Cardiac muscle cell (in vitro differentiated cells and primary cell): ENCODE results near the gene SMARCC2. TPM values are rescaled to one million over a fixed set of nuclear protein-coding genes. Genes with fewer than 3 reads are reported as not detected.
A peak's percentile ranks its signal among the peaks of the same experiment; 100 is the strongest.
"Not testable (repeated sequence)": the region's sequence is repeated elsewhere in the genome, so short reads cannot be mapped to it uniquely, and the experiment has no call there.

Experiments used
- DNase-seq, 2 donors: peaks; one replicate each; pipeline versions ENCODE4 v3.0.0 to v3.0.0-alpha.2; 2010 to 2017; ENCODE audit warnings: low read depth in 1 of 2, low spot score in 1 of 2
- H3K27ac ChIP-seq: fragments of 200-600 bp; sonication (generic); 2 replicates; pipeline ENCODE4 v1.5.1; 2016
- H3K27me3 ChIP-seq: fragments of 200-600 bp; sonication (generic); 2 replicates; pipeline ENCODE4 v1.6.0; 2016; ENCODE audit warnings: control low read depth
- H3K36me3 ChIP-seq: fragments of 200-600 bp; sonication (generic); 2 replicates; pipeline ENCODE4 v1.5.1; 2016; ENCODE audit warnings: control low read depth
- H3K4me1 ChIP-seq: fragments of 200-600 bp; sonication (generic); 2 replicates; pipeline ENCODE4 v1.8.1; 2017; ENCODE audit warnings: low read depth, mild to moderate bottlenecking, mixed run types
- H3K4me3 ChIP-seq: fragments of 200-600 bp; sonication (generic); 2 replicates; pipeline ENCODE4 v1.5.1; 2016; ENCODE audit warnings: mild to moderate bottlenecking
- H3K9me3 ChIP-seq: fragments of 200-600 bp; sonication (generic); 2 replicates; pipeline ENCODE4 v1.5.1; 2017; ENCODE audit warnings: low read depth, mild to moderate bottlenecking, control low read depth
- CTCF ChIP-seq: IDR thresholded peaks from 2 replicates; pipeline ENCODE4 v1.5.1; 2012; ENCODE audit warnings: low read depth, mild to moderate bottlenecking, low read length
- polyA plus RNA-seq: library from polyadenylated mRNA; unstranded; fragments of >200 nt; fragmentation: Nextera tagmentation; extraction: Ambion mirVana; gene quantifications from 2 replicates; pipeline ENCODE4 v1.2.1, GENCODE V29; 2016
- total RNA-seq: library from RNA; depleted of rRNA; stranded (reverse); fragments of >200 nt; gene quantifications from 2 replicates; pipeline ENCODE4 v1.2.3, GENCODE V29; 2016

Gene SMARCC2
- total and polyA plus RNA-seq, 2 experiments from 2014 or later = 79.6 to 94.2 TPM

- peak; percentile 59 for TF ChIP-seq CTCF
- H3K4me1 ChIP-seq = peaks cover 28% of the 10 kb centered on the region
- H3K27ac ChIP-seq = peak within 1 kb of the TSS; percentile 96
- no peaks in the 10 kb centered on the region for H3K9me3 ChIP-seq
- H3K36me3 ChIP-seq = peaks cover 3% of the 10 kb centered on the region
- peak within 1 kb of the TSS; percentile 93 for H3K4me3 ChIP-seq
- DNase-seq = peak; percentile 99
- no peaks in the 10 kb centered on the region for H3K27me3 ChIP-seq
Measured at GRCh38 chr12:56117778-56118687, 71.2 kb downstream of the SMARCC2 start, which contains the start of gene ZC3H10. TSS of gene ZC3H10 (plus strand) at chr12:56118266. CDS start at chr12:56120563, 2,297 bp downstream.

DNA sequence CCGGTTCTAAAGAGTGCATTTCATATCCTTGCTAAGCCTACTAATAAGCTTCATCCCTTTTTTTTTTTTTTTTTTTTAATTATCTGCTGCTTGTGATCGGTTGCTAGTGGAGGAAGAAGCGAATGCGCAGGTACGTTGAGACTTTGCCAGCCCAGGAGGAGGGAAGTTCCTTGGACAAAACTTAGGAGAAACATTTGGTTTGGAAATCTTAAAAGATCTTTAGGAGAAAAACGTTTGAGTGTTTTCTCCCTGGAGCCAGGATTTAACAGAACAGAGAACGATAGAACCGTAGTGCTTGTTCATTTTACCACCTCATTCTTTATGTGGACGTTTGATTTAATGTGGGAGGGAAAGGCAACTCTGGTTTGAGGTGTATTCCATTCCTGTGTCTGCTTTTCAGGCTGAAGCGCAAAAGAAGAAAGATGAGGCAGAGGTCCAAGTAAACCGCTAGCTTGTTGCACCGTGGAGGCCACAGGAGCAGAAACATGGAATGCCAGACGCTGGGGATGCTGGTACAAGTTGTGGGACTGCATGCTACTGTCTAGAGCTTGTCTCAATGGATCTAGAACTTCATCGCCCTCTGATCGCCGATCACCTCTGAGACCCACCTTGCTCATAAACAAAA lies 72.1 kb downstream of the SMARCC2 start:
- not testable (repeated sequence) for H3K36me3 ChIP-seq, H3K9me3 ChIP-seq, H3K27me3 ChIP-seq, DNase-seq
- peaks cover 20% of the 10 kb centered on the region for H3K4me1 ChIP-seq
- peak overlapping the region; percentile 96 for H3K27ac ChIP-seq
- peak overlapping the region; percentile 93 for H3K4me3 ChIP-seq

DNA sequence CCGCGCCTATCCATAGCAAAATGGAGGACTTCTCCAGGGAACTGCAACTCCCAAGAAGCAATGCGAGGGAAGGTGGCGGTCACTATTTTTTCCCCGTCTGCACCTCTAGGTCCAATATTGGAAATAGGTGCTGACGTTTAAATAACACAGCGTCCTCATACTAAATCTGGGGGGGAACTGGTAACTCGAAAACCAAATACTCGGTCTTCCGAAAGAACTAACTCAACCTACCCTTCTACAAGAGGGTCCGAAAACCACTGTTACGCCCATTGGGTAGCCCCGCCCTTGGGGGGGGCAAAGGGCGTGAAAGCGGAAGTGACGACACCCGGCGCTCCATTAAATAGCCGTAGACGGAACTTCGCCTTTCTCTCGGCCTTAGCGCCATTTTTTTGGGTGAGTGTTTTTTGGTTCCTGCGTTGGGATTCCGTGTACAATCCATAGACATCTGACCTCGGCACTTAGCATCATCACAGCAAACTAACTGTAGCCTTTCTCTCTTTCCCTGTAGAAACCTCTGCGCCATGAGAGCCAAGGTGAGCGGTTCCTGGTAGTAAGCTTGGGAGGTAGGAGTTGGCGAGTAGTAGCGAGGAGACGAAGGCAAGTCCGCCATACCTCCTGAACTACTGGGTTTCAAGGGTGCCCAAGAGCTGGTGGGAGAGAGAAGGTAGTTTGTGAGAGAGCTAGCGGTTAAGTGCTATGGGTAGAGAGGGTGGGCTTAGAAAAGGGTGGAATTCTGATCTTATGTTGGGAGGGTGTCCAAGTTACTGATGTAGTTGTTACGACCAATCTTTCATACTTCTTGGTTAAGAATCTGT lies 72.8 kb downstream of the SMARCC2 start, which contains the start of gene RPL41:
Gene RPL41 (plus strand): TSS at position 367 of the 815 bp plus-strand sequence.
- Histone ChIP-seq H3K4me1 (peaks cover 16% of the 10 kb centered on the region), H3K4me3 (peak within 1 kb of the TSS; percentile 93), H3K9me3 (no peaks in the 10 kb centered on the region), H3K27ac (peak within 1 kb of the TSS; percentile 96), H3K36me3 (peaks cover 14% of the 10 kb centered on the region), H3K27me3 (no peaks in the 10 kb centered on the region)
- peak; percentile 95 to 97 for DNase-seq
- no peak for TF ChIP-seq CTCF

DNA sequence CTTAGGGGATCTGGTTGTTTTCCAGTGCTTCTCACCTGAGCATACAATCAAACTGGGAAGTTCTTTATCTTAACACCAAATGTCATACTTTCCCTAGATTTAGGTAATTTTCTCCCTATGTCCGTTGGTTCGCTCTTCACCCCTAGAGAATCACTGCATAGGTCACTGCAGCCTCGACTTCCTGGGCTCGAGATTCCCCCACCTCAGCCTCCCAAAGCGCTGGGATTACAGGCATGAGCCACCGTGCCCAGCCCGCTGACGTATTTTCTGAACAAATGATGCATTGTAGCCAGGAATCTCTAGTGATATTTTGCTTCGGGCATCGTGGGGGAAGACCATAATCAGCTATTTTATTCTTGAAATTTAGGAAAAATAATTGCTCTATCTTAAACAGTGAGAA lies 74.0 kb downstream of the SMARCC2 start:
- peak in 1 of 2 donors; percentile 57 for DNase-seq
- Histone ChIP-seq H3K4me1 (peaks cover 15% of the 10 kb centered on the region), H3K36me3 (peaks cover 26% of the 10 kb centered on the region), H3K9me3 (no peaks in the 10 kb centered on the region), H3K4me3 (peak overlapping the region; percentile 93), H3K27me3 (no peaks in the 10 kb centered on the region), H3K27ac (no peak overlapping the region)
- TF ChIP-seq CTCF = no peak

DNA sequence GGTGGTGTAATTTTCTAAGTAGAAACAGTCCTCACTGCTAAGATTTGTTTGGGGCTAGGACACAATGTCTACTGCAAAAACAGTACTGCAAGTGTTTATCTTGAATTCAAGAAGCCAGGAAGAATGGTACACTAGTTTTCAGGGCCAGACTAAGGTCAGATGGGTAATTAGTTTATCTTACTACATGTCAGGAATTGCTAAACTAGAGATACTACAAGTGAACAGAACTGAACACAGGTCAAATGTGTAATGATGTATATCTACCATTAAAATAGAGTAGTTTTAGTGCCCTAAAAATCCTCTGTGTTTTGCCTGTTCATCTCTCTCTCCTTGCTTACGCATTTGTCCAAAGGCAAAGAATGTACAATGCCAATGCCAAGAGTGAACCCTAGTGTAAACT lies 75.2 kb downstream of the SMARCC2 start:
- Histone ChIP-seq H3K9me3 (no peaks in the 10 kb centered on the region), H3K36me3 (peaks cover 32% of the 10 kb centered on the region), H3K4me3 (no peak overlapping the region), H3K27ac (no peak overlapping the region), H3K4me1 (peaks cover 5% of the 10 kb centered on the region), H3K27me3 (no peaks in the 10 kb centered on the region)
- no peak for TF ChIP-seq CTCF
- no peak for DNase-seq

Other genes starting within 250 kb of the SMARCC2 start
- 9.0 and 11.3 TPM in 2 replicates for gene PMEL, start 223.4 kb downstream of the SMARCC2 start, total RNA-seq
- gene PMEL, start 223.4 kb downstream of the SMARCC2 start, polyA plus RNA-seq = 15.5 and 15.7 TPM in 2 replicates
- gene CDK2, start 222.7 kb downstream of the SMARCC2 start, total RNA-seq = 31.3 and 31.4 TPM in 2 replicates
- gene CDK2, start 222.7 kb downstream of the SMARCC2 start, polyA plus RNA-seq = 33.9 and 40.8 TPM in 2 replicates
- gene RAB5B, start 215.4 kb downstream of the SMARCC2 start, total RNA-seq = 87.9 and 104 TPM in 2 replicates
- 154 and 157 TPM in 2 replicates for gene RAB5B, start 215.4 kb downstream of the SMARCC2 start, polyA plus RNA-seq
- 38.2 and 52.4 TPM in 2 replicates for gene SUOX, start 192.2 kb downstream of the SMARCC2 start, total RNA-seq
- gene SUOX, start 192.2 kb downstream of the SMARCC2 start, polyA plus RNA-seq = 45.3 and 59.6 TPM in 2 replicates
- 9.7 and 11.5 TPM in 2 replicates for gene IKZF4, start 168.4 kb downstream of the SMARCC2 start, total RNA-seq
- gene IKZF4, start 168.4 kb downstream of the SMARCC2 start, polyA plus RNA-seq = 12.5 and 18.1 TPM in 2 replicates
- 535 and 1,293 TPM in 2 replicates for gene RPS26, start 147.6 kb downstream of the SMARCC2 start, total RNA-seq
- gene RPS26, start 147.6 kb downstream of the SMARCC2 start, polyA plus RNA-seq = 204 and 252 TPM in 2 replicates
- 22.0 and 26.6 TPM in 2 replicates for gene ERBB3, start 109.3 kb downstream of the SMARCC2 start, total RNA-seq
- gene ERBB3, start 109.3 kb downstream of the SMARCC2 start, polyA plus RNA-seq = 10.5 and 21.0 TPM in 2 replicates
- gene PA2G4, start 84.9 kb downstream of the SMARCC2 start, total RNA-seq = 166 and 235 TPM in 2 replicates
- gene PA2G4, start 84.9 kb downstream of the SMARCC2 start, polyA plus RNA-seq = 132 and 189 TPM in 2 replicates
- gene RPL41, start 72.8 kb downstream of the SMARCC2 start, total RNA-seq = 1,416 and 2,307 TPM in 2 replicates
- gene RPL41, start 72.8 kb downstream of the SMARCC2 start, polyA plus RNA-seq = 2,144 and 2,427 TPM in 2 replicates
- gene ZC3H10, start 71.2 kb downstream of the SMARCC2 start, total RNA-seq = 5.4 and 7.5 TPM in 2 replicates
- 7.2 and 10.6 TPM in 2 replicates for gene ZC3H10, start 71.2 kb downstream of the SMARCC2 start, polyA plus RNA-seq
- 103 and 107 TPM in 2 replicates for gene ESYT1, start 61.2 kb downstream of the SMARCC2 start, total RNA-seq
- 52.0 and 70.6 TPM in 2 replicates for gene ESYT1, start 61.2 kb downstream of the SMARCC2 start, polyA plus RNA-seq
- 218 and 293 TPM in 2 replicates for gene MYL6B, start 36.9 kb downstream of the SMARCC2 start, total RNA-seq
- 142 and 203 TPM in 2 replicates for gene MYL6B, start 36.9 kb downstream of the SMARCC2 start, polyA plus RNA-seq
- gene MYL6, start 31.1 kb downstream of the SMARCC2 start, total RNA-seq = 2,618 and 4,325 TPM in 2 replicates
- gene MYL6, start 31.1 kb downstream of the SMARCC2 start, polyA plus RNA-seq = 3,866 and 6,680 TPM in 2 replicates
- gene RNF41, start 32.4 kb upstream of the SMARCC2 start, total RNA-seq = 37.2 and 55.7 TPM in 2 replicates
- 17.3 and 21.1 TPM in 2 replicates for gene RNF41, start 32.4 kb upstream of the SMARCC2 start, polyA plus RNA-seq
- 14.8 and 32.0 TPM in 2 replicates for gene NABP2, start 34.9 kb upstream of the SMARCC2 start, total RNA-seq
- gene NABP2, start 34.9 kb upstream of the SMARCC2 start, polyA plus RNA-seq = 6.8 and 10.7 TPM in 2 replicates
- gene SLC39A5, start 40.6 kb upstream of the SMARCC2 start, total RNA-seq = 0.67 TPM in 1 of 2 replicates, not detected in the other
- gene SLC39A5, start 40.6 kb upstream of the SMARCC2 start, polyA plus RNA-seq = 1.0 TPM in 1 of 2 replicates, not detected in the other
- gene ANKRD52, start 68.9 kb upstream of the SMARCC2 start, total RNA-seq = 18.0 and 19.3 TPM in 2 replicates
- 34.9 and 37.7 TPM in 2 replicates for gene ANKRD52, start 68.9 kb upstream of the SMARCC2 start, polyA plus RNA-seq
- gene COQ10A, start 77.5 kb upstream of the SMARCC2 start, total RNA-seq = 40.3 and 53.6 TPM in 2 replicates
- 65.6 and 67.2 TPM in 2 replicates for gene COQ10A, start 77.5 kb upstream of the SMARCC2 start, polyA plus RNA-seq
- 280 and 360 TPM in 2 replicates for gene CS, start 110.8 kb upstream of the SMARCC2 start, total RNA-seq
- 243 and 289 TPM in 2 replicates for gene CS, start 110.8 kb upstream of the SMARCC2 start, polyA plus RNA-seq
- 85.3 and 107 TPM in 2 replicates for gene CNPY2, start 126.5 kb upstream of the SMARCC2 start, total RNA-seq
- 245 and 302 TPM in 2 replicates for gene CNPY2, start 126.5 kb upstream of the SMARCC2 start, polyA plus RNA-seq
- 52.6 and 63.1 TPM in 2 replicates for gene PAN2, start 144.5 kb upstream of the SMARCC2 start, total RNA-seq
- 72.7 and 76.0 TPM in 2 replicates for gene PAN2, start 144.5 kb upstream of the SMARCC2 start, polyA plus RNA-seq
- 0.63 TPM in 1 of 2 replicates, not detected in the other for gene IL23A, start 149.4 kb upstream of the SMARCC2 start, total RNA-seq
- 0.52 TPM in 1 of 2 replicates, not detected in the other for gene IL23A, start 149.4 kb upstream of the SMARCC2 start, polyA plus RNA-seq
- gene STAT2, start 170.6 kb upstream of the SMARCC2 start, total RNA-seq = 59.4 and 78.7 TPM in 2 replicates
- gene STAT2, start 170.6 kb upstream of the SMARCC2 start, polyA plus RNA-seq = 56.2 and 78.5 TPM in 2 replicates
- not detected in 2 replicates for gene APOF, start 173.4 kb upstream of the SMARCC2 start, total RNA-seq
- not detected in 2 replicates for gene APOF, start 173.4 kb upstream of the SMARCC2 start, polyA plus RNA-seq